ENCODE data around the gene ATXN2. TPM values are rescaled to one million over a fixed set of nuclear protein-coding genes. Genes with fewer than 3 reads are reported as not detected.

Gene ATXN2
- total and polyA plus RNA-seq, 2 of the 4 experiments (the other 2 are of a cell fraction): 12.4 to 66.5 TPM

DNA sequence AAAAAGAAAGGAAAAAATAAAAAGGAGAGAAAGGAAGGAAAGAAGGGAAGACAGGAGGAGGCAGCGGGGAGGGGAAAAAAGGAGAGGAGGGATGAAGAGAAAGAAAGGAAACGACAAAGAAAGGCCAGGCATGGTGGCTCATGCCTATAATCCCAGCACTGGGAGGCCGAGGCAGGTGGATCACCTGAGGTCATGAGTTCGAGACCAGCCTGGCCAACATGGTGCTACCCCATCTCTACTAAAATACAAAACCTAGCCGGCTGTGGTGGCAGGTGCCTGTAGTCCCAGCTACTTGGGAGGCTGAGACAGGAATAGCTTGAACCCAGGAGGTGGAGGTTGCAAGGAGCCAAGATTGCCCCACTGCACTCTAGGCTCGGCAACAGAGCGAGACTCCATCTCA is 18.4 kb downstream of the ATXN2 start:
- CTCF ChIA-PET: no interaction called here

More for the DNA sequence above, 18.4 kb downstream of the ATXN2 start:
- in situ Hi-C loops (cut with MboI; ENCODE audit: low sequenced_read_pairs): no loop called here
- Histone ChIP-seq H2AK5ac (ENCODE audit: low read depth, low read length) (no peak overlapping the region), H2BK120ac (ENCODE audit: low read depth, low read length) (no peak overlapping the region), H3K27ac (ENCODE audit: insufficient read depth, low read length) (no peak overlapping the region), H3K79me1 (ENCODE audit: low read depth in 1 of 2, low read length in 2 of 2) (peaks cover 11 to 83% of the 10 kb centered on the region in 2 experiments), H4K91ac (ENCODE audit: insufficient read depth, low read depth, low read length) (no peak overlapping the region), H3K56ac (ENCODE audit: extremely low read depth, insufficient read depth, low read length) (no peak overlapping the region), H3K18ac (ENCODE audit: low read depth, low read length) (no peak overlapping the region), H3K27me3 (ENCODE audit: control insufficient read depth, insufficient read depth, low read length) (no peaks in the 10 kb centered on the region), H2AFZ (replicated peaks; ENCODE audit: low read length, poor library complexity) (no peak overlapping the region), H3K9me3 (ENCODE audit: control insufficient read depth, insufficient read depth, low read length) (no peaks in the 10 kb centered on the region), H4K20me1 (ENCODE audit: insufficient read depth, low read length) (peaks cover 98% of the 10 kb centered on the region), H3K4me2 (ENCODE audit: low read depth, low read length) (no peak overlapping the region), H3K4me1 (ENCODE audit: control insufficient read depth, insufficient read depth, low read length) (peaks cover 14% of the 10 kb centered on the region), H4K5ac (ENCODE audit: low read depth, low read length) (no peak overlapping the region), H3K14ac (replicated peaks; ENCODE audit: low read depth, low read length) (no peak overlapping the region), H2BK5ac (ENCODE audit: low read depth, low read length, poor library complexity, severe bottlenecking) (no peak overlapping the region), H3K4me3 (ENCODE audit: insufficient read depth, low read depth, low read length) (no peak overlapping the region), H3K36me3 (ENCODE audit: control insufficient read depth, insufficient read depth, low read length) (peaks cover 4% of the 10 kb centered on the region), H2BK15ac (ENCODE audit: low read depth, low read length) (no peak overlapping the region), H3K4ac (ENCODE audit: low read depth, low read length) (no peak overlapping the region), H3K23ac (ENCODE audit: low read depth, low read length) (no peak overlapping the region), H3K9me1 (ENCODE audit: insufficient read depth, low read length) (peaks cover 41% of the 10 kb centered on the region), H4K8ac (ENCODE audit: low read depth in 2 of 2, low read length in 2 of 2) (no peak overlapping the region), H3K9ac (ENCODE audit: low read depth, low read length) (no peak overlapping the region), H2BK20ac (ENCODE audit: low read depth, low read length) (no peak overlapping the region), H2AK9ac (replicated peaks; ENCODE audit: low read depth, low read length, poor library complexity) (no peak overlapping the region)
- intact Hi-C loops (cut with micrococcal nuclease): no loop called here
- DNase-seq: no peak
- no peak for ATAC-seq (ENCODE audit: low read depth)
- no CpG with 5 or more reads among the region's 7 CpGs for WGBS, 2 experiments (ENCODE audit: extremely low coverage in 2 of 2, insufficient read length in 1 of 2)
- BruUV-seq (replicated peaks): no TSS peak
- dilution Hi-C loops (cut with HindIII; ENCODE audit: low sequenced_read_pairs, unreplicated experiment): no loop called here
- POLR2A ChIA-PET (ENCODE audit: unreplicated experiment): no interaction called here
- TF ChIP-seq FOS (IDR thresholded peaks at IDR 0.05; ENCODE audit: low read depth, low read length): no peak
- TF ChIP-seq, protein P1, sequence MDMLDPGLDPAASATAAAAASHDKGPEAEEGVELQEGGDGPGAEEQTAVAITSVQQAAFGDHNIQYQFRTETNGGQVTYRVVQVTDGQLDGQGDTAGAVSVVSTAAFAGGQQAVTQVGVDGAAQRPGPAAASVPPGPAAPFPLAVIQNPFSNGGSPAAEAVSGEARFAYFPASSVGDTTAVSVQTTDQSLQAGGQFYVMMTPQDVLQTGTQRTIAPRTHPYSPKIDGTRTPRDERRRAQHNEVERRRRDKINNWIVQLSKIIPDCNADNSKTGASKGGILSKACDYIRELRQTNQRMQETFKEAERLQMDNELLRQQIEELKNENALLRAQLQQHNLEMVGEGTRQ (IDR thresholded peaks at IDR 0.05; ENCODE audit: low read depth, low read length): no peak
- TF ChIP-seq MAZ (IDR thresholded peaks at IDR 0.05; ENCODE audit: borderline replicate concordance, low read depth, low read length): no peak
- TF ChIP-seq RCOR1 (IDR thresholded peaks at IDR 0.05; ENCODE audit: insufficient replicate concordance, low read length): no peak
- no peak for TF ChIP-seq POLR2A (IDR thresholded peaks at IDR 0.05; ENCODE audit: low read depth, low read length)
- TF ChIP-seq NFE2L2 (IDR thresholded peaks at IDR 0.05; ENCODE audit: low read depth, low read length): no peak
- TF ChIP-seq BHLHE40 (IDR thresholded peaks at IDR 0.05; ENCODE audit: low read depth, low read length): no peak
- TF ChIP-seq, protein P2, sequence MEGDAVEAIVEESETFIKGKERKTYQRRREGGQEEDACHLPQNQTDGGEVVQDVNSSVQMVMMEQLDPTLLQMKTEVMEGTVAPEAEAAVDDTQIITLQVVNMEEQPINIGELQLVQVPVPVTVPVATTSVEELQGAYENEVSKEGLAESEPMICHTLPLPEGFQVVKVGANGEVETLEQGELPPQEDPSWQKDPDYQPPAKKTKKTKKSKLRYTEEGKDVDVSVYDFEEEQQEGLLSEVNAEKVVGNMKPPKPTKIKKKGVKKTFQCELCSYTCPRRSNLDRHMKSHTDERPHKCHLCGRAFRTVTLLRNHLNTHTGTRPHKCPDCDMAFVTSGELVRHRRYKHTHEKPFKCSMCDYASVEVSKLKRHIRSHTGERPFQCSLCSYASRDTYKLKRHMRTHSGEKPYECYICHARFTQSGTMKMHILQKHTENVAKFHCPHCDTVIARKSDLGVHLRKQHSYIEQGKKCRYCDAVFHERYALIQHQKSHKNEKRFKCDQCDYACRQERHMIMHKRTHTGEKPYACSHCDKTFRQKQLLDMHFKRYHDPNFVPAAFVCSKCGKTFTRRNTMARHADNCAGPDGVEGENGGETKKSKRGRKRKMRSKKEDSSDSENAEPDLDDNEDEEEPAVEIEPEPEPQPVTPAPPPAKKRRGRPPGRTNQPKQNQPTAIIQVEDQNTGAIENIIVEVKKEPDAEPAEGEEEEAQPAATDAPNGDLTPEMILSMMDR (conservative IDR thresholded peaks at IDR 0.05; ENCODE audit: low read depth, low read length): no peak
- TF ChIP-seq CHD1 (IDR thresholded peaks at IDR 0.05; ENCODE audit: low read depth, low read length): no peak
- no peak for TF ChIP-seq CEBPB (IDR thresholded peaks at IDR 0.05; ENCODE audit: low read depth, low read length)
